VCaP (cell line): ENCODE results near the gene SMAD6.

Experiments
- H3K27ac ChIP-seq: fragments of 450-650 bp; 2 replicates; pipeline ENCODE4 v1.5.1; 2017
- TF ChIP-seq, protein P1 (sequence below): fragments of 450-650 bp; conservative IDR thresholded peaks from 2 replicates; pipeline ENCODE4 v1.5.1; 2017; ENCODE audit warnings: mild to moderate bottlenecking, moderate library complexity

SMAD6 gene

DNA sequence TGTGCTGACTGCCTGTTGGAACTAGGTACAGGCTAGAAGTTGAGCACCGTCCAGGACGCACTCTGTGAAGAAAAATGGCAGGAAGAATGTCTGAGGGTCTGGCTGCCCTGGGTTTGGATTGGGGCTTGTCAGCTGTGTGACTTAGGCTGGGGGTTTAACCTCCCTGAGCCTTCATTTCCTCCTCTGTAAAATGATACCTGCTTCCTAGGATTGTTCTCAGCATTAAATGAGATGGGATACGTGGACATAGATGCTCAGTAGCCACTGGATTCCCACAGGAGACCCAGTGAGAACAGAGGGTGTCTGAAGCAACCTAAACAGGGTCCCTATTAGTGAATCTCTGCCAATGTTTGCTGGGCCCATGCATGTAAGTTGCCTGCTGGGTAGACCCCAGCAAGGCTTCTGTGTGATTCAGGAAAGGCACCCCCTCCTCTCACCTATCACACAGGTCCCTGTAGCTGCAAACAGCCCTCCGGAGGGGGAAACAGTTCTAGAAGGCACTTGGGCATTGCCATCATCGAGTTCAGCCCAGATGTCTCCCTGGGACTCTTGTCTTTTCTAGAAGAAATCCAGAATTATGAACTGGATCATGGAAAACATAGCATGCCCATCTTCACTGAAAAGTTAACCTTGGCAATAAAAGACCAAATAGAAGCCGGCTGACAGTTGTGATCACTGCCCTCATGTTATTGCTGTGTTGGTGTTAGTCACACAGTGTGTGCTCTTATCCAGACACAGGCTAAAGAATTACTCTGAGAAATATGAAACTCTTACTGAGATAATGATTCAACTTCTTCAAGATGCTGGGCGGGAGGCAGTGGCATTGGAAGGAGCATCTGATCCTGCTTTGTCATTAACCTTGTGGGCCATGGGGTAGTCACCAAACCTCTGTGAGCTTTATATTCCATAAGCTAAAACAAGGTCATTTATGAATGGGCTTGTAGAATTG, 64.5 kb downstream of the SMAD6 start:
- peak overlapping the region; percentile 89 for H3K27ac ChIP-seq
- TF ChIP-seq, protein P1, sequence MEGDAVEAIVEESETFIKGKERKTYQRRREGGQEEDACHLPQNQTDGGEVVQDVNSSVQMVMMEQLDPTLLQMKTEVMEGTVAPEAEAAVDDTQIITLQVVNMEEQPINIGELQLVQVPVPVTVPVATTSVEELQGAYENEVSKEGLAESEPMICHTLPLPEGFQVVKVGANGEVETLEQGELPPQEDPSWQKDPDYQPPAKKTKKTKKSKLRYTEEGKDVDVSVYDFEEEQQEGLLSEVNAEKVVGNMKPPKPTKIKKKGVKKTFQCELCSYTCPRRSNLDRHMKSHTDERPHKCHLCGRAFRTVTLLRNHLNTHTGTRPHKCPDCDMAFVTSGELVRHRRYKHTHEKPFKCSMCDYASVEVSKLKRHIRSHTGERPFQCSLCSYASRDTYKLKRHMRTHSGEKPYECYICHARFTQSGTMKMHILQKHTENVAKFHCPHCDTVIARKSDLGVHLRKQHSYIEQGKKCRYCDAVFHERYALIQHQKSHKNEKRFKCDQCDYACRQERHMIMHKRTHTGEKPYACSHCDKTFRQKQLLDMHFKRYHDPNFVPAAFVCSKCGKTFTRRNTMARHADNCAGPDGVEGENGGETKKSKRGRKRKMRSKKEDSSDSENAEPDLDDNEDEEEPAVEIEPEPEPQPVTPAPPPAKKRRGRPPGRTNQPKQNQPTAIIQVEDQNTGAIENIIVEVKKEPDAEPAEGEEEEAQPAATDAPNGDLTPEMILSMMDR: no peak

DNA sequence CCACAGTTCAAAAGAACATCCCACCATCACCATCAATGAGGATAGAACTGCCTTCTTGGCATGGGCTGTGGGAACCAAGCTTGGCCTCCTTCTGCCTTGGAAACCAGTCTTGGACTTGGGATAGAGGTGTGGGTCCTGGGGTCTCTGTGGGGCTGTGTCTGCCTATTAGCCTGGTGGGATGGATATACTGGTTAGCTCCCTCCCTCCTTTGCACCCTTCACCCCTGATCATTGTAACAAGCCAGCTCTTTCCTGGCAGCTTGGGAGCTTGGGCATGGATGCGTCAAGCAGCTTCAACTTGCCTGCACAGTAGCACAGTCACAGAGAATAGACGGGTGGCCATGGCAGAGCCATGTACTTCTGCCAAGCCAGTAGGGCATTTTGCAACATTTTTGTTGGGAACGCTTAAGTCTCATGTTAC, 65.2 kb downstream of the SMAD6 start:
- H3K27ac ChIP-seq: peak overlapping the region; percentile 89
- TF ChIP-seq, protein P1: no peak

DNA sequence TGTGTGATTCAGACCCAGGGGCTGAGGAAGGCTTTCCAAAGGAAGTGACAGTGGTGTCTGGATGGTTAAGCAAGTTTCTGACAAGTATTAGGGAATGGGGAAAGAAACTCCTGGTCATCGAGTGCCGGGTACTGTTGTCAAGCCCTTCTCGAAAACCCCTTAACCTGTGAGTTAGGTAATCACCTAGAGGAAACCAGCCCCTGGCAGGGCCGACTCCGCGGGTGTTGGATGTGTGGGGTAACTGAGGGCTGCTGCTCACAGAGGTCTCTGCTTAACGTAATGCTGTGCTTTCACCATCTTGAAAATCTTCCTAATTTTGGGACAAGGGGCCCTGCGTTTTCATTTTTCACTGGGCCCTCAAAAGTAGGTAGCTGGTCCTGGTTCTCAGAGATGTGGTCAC, 67.0 kb downstream of the SMAD6 start:
- TF ChIP-seq, protein P1: no peak
- peak overlapping the region; percentile 72; the same call in 1 of the 2 replicates for H3K27ac ChIP-seq

DNA sequence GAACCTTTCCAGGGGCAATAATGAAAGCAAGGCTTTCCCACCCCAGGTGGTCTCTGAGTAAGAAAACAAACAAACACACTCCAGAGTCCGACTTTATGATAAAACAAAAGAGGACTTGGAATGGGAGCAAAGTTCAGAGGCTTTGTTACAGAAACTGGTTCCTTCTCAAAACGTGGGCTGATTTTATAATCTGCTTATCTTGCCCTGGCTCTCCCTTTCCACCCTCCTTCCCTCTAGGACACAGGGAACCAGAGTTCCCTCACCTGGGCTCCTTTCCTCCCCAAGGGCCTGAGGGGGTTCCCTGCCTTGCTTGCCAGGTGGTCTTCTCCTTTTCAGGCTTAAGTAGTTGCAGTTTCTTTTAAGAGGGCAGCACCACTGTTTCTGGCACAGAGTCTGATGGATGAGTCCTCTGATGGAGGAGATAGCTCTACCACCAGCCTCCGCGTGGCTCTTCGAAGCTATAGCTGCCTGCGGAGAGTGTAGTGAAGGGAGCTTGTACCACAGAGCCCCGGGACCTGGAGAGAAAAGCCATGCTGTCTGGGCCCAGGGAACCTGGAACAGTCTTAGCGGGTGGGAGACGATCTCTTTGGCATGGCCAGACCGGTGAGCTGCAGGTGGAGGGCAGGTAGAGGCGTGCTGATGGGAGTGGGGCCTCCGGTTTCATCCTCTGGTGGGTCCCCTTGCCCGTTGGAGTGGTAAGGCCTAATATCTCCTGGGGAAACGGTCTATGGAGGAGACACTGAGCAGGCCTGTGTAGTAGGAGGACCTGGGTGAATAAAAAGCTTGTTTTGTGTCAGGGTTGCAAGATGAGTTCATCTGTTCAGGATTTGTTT, 68.7 kb downstream of the SMAD6 start:
- H3K27ac ChIP-seq: peak overlapping the region; percentile 72; the same call in 1 of the 2 replicates
- TF ChIP-seq, protein P1: no peak

DNA sequence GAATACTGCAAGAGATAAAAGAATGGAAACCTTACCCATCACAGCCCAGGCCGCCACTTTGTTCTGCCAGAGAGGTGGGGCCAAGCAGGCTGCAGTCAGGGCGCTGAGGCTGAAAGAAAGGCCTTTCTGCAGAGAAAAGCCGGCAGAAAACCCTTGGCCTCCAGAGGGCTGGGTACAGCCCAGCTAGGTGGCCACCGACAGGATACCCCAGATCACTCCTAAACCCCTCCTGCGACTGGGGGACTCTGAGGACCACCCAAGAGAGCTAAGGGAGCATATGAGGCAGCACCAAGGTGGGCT, 69.3 kb downstream of the SMAD6 start:
- TF ChIP-seq, protein P1: no peak
- peak overlapping the region; percentile 72; the same call in 1 of the 2 replicates for H3K27ac ChIP-seq

DNA sequence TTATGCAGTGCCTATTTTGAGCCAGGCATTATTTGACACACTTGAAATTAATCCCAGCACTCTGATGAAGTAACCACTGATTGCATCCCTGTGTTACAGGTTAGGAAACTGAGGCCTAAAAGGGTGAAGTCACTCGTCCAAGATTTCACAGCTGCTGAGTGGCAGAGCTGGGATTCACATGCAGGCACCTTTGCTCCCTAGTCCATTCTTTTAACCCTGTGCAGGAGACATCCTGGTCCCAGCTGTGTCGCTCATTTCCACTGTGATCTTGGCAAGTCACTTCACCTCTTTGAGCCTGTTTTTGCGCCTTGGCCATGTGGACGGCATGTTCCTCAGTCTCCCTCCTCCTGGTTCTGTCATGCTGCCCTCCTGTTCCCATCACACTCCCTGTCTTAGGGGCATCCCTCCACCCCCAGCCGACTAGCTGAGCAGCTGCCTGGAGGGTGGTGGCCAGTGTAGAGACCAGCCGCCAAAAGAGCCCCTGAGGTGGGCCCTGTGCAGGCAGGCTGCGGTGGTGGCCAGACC, 70.6 kb downstream of the SMAD6 start:
- peak overlapping the region; percentile 72 for H3K27ac ChIP-seq
- TF ChIP-seq, protein P1: no peak
